Ramos (cell line): ENCODE measurements around the gene SUN3.

Experiments used
- in situ Hi-C: fragments of 300-500 bp; cut with MboI; formaldehyde crosslinking; loops from one replicate; pipeline ENCODE4 v1.14.3; 2022; ENCODE audit warnings: low sequenced_read_pairs; ENCODE audit not compliant: unreplicated experiment

Gene SUN3

DNA sequence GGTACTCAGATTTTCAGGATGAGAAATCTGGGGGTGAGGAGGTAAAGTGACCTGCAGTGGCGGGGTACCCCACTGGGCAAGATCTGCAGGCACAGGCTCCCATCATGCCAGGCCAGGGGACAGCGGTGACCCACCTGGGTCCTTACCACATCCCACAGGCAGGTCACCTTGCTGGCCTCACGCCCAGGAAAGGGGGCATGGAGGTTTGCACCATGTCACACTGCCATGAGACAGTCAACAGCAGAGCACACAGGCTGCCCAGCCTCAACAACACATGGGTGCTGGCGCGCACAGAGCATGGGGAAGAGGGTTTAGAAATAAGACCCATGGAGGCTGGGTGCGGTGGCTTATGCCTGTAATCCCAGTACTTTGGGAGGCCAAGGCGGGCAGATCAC lies 81.6 kb downstream of the SUN3 start:
- in situ Hi-C loops: no loop called here

GRCh38 chr7:47946581-47947354 lies 82.1 kb downstream of the SUN3 start:
- in situ Hi-C loops: no loop called here

DNA sequence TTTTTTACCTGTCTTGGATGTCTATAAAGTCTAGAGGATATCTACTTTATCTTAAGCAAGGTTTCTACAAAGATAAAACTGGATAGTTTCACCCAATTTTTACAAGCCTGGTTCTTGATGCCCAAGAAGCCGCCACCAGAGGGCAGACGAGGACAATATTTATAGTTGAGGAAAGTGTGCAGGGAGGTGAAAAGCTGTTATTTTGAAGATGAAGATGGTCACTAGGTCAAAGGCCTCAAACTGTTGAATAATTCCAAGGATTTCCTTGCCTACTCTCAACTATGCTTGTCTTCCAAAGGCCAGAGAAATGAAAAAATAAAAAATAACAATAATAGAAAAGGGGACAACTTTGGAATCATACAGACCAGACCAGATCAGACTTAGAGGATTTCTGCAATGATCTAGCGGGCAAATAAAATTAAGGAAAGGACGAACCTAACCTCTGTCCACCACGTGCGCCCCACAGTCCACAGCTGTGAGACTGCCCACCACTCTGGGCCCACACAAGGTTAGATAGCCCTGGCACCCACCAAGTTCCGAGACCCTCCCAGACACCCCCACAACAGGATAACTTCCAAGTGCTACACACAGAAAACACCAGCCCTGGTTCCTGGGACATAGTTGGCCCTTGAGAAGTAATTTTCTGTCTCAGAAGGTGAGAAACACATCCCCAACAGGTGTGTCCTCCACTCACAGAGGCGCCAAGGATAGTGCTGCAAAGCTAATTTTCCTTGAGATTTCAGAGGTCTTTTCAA lies 83.5 kb downstream of the SUN3 start:
- in situ Hi-C loops: no loop called here

DNA sequence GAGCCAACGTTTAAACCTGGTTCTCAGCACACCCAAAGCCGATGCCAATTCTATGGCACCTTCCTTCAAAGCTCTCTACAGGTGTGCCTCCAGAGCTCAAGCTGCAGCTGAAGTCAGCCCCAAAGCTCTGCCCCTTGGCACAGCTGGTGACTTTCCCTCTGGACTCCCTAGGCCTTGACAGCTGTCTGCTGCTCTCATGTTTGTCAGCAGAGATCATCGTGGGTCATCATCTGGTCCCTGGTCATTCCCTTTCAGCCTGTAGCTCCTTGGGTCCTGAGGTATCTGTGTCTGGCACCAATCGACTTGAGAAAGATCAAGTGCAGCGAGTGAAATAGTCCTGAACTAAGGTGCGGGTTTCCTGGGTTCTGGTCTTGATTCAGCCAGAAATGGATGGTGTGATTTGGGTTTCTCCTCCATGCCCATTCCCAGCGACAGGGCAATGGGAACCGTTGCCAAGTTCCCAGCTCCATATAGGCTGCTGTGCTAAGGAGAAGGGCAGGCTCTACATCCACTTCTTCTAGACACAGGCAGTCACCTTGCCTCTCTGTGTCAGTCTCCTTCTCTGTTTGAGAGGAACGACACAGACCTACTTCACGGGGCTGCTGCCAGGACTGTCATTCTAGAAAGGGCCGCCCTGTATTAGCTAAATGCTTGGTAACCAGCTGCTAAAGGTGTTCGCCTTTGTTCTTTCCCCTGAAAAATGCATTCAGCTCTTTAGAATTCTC lies 84.2 kb downstream of the SUN3 start:
- in situ Hi-C loops: loop anchor here (5.0 kb wide), 1 partner anchor 168 kb away; no protein-coding TSS in a partner anchor

DNA sequence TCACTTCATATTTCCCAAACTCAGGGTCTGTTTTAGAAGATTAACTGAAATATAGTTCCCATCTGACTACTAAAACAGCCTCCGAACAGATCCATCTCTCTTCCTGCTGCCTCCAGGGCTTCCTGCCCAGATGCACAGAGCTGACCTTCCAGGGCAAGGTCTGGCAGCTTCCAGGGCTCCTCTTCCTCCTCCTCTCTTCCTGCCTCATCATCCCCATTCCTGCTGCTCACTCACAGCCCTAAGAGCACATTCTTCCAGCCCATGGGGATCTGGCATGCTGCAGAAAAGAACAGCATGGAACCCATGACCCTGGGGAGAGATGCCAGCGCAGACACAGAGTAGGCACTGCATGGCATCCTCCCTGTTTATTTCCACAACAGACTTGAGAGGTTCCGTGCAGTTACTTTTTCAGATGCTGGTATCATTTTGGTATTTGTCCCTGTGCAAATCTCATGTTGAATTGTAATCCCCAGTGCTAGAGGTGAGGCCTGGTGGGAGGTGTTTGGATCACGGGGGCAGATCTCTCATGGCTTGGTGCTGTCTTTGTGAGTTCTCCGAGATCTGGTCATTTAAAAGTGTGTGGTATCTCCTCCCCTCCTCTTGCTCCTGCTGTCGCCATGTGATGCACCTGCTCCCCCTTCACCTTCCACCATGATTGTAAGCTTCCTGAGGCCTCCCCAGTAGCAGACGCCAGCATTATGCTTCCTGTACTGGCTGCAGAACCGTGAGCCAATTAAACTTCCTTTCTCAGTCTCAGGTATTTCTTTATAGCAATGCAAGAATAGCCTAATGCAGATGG lies 85.0 kb downstream of the SUN3 start:
- in situ Hi-C loops: loop anchor here (5.0 kb wide), 1 partner anchor 168 kb away; no protein-coding TSS in a partner anchor

DNA sequence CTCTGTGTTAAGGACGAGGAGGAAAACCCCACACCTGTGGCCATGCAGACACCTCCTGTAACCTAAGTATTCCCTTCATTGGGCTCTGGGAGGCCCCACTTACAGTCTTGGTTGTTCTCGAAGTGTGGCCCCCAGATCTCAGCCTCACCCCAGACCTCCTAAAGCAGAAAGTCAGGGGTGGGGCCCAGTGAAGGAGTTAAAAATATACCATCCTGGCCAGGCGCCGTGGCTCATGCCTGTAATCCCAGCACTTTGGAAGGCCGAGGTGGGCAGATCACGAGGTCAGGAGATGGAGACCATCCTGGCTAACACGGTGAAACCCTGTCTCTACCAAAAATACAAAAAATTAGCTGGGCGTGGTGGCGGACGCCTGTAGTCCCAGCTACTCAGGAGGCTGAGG lies 86.3 kb downstream of the SUN3 start:
- in situ Hi-C loops: loop anchor here (5.0 kb wide), 1 partner anchor 170 kb away; no protein-coding TSS in a partner anchor

DNA sequence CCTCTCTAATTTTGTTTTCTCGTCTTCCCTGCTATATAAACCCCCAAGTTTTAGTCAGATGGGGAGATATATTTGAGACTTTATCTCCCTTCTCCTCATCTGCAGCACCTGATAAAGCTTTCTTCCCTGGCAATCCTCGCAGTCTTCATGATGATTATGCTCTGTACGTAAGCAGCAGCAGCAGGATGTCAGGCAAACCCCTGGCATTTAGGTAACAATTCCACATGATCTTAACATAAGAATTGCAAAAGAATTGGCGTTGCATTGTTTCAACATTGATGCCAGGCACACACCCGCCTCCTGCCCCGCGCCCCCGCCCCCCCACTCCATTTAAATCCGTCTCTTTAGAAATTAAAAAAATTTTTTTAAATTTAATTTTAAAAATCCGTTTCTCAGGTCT lies 86.8 kb downstream of the SUN3 start:
- in situ Hi-C loops: loop anchor here (5.0 kb wide), 1 partner anchor 170 kb away; no protein-coding TSS in a partner anchor

DNA sequence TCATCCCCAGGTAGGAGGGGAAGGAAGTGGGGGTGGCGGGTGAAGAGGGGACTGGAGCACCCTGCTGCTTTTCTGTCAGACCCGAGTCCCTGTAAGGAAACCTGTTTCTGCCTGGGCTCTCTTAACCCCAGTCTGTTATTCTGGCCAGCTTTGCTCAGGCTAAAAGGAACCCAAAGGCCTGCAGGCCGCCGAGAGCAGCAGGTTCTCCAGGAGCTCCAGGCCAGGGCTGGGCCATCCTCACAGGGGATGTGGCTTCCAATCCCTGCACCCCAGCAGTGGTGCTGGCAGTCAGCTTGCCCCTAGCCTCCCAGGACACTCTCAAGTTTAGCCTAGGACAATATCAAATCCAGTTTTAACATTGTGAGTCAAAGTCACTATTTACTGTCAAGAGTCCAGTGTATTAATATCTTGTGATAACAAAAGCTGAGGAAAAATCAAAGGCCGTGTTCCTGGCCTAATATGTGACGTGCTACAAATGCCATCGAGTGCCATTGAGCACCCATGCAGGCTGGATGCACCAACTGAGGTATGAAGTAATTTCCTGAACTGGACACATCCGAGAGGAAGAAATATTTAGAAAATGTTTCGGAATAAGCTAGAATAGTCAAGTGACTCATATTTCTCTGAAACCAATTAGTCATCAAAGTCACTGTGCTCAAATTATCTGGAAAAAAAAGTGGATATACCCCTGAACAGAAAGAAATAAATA lies 87.6 kb downstream of the SUN3 start:
- in situ Hi-C loops: loop anchor here (5.0 kb wide), 1 partner anchor 171 kb away; no protein-coding TSS in a partner anchor

DNA sequence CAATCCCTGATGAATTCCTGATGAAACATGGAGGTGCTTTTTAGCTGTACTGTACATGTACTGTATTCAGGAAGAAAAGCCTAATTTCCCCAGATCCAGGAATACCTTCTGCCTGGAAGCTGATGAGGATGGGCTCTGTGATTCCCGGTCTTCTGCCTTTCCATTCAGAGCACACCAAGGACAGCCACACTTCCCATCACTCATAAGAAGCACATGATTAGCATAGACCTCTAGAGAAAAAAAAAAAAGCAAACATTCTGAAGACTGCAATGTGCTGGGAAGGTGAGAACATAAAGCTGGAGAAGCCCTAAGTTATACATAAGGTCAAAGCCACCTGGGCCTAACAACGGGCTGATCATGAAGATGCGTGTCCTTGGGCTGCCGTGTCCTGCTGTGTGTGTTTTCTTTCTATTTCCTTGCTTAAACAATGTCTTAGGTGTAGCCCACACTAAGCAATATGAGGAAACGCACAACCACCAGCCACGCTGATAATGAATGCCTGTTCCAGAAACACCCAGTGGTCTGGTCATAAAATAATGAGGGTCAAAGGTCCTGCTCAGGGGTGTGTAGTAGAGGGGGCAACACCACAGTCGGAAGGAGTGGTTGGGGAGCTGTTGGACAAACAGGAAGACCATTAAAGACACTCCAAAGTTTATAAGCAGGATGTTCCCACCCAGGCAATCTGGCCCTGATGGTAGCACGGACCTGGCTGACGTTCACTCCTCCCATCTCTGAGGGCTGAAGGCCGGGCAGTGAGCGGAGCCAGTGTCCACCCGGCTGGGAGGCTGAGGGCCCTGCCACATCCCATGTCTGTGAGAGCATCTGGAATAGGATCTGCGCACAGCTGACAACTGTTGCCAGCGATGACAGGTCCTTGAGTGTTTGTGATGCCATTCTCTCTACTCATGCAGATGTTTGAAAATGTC lies 88.6 kb downstream of the SUN3 start:
- in situ Hi-C loops: loop anchor here (5.0 kb wide), 1 partner anchor 172 kb away; no protein-coding TSS in a partner anchor

- in situ Hi-C loops: loop anchor here (5.0 kb wide), 1 partner anchor 173 kb away; no protein-coding TSS in a partner anchor
Measured at GRCh38 chr7:47939425-47940036, 89.4 kb downstream of the SUN3 start.

GRCh38 chr7:47938574-47939165 lies 90.2 kb downstream of the SUN3 start:
- in situ Hi-C loops: no loop called here

GRCh38 chr7:47937711-47938573 lies 91.0 kb downstream of the SUN3 start:
- in situ Hi-C loops: no loop called here
